Ureter (tissue), 1 donor: ENCODE measurements around the gene GHRHR. TPM values are rescaled to one million over a fixed set of nuclear protein-coding genes. Genes with fewer than 3 reads are reported as not detected.

Experiments used
- DNase-seq: peaks from one replicate; pipeline ENCODE4 v3.0.0-alpha.2; 2020; ENCODE audit warnings: low spot score
- total RNA-seq: library from RNA; stranded (reverse); gene quantifications from one replicate; pipeline ENCODE4 v1.2.4, GENCODE V29; 2023
- donor health status: DM: yes; HTN: yes; CAD: no.

The GHRHR gene
- total RNA-seq: not detected

DNA sequence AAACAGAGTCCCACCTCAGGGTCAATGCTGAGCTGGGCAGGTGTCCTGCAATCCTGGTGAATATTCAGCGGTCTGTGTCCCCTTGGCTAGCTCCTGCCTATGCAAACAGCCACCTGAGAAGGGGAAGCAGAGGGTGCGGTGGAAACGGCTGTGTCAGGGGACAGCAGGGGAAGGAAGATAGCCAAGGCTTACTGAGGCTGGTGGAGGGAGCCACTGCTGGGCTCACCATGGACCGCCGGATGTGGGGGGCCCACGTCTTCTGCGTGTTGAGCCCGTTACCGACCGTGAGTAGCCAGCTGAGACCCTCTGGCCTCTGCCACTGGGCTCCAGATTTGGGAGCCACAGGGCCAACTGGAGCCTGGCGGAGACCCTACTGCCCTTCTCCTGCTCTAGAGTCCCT, at the start of gene GHRHR:
Gene GHRHR (plus strand): TSS at position 112 of the 400 bp plus-strand sequence. CDS start 116 bp downstream, at position 228.
- no peak for DNase-seq

DNA sequence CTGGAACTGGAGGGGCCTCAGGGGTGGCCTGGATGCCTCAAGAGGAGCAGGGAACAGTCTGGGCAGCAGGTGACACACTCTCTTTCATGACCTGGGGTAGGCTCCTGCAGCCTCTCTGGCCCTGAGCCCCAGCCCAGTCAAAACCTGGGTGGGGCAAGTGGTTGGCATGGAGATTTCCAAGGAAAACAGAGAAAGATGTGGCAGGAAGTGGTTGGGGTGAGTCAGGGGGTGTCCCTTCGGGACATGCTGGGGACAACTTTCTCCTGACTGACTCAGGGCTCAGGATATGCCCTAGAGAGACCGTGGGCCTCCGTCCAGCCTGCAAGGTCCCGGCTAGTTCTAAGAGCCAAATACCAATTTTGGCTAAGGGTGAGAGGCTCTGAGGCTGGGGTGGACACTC, 49.2 kb upstream of the GHRHR start:
- DNase-seq: no peak

DNA sequence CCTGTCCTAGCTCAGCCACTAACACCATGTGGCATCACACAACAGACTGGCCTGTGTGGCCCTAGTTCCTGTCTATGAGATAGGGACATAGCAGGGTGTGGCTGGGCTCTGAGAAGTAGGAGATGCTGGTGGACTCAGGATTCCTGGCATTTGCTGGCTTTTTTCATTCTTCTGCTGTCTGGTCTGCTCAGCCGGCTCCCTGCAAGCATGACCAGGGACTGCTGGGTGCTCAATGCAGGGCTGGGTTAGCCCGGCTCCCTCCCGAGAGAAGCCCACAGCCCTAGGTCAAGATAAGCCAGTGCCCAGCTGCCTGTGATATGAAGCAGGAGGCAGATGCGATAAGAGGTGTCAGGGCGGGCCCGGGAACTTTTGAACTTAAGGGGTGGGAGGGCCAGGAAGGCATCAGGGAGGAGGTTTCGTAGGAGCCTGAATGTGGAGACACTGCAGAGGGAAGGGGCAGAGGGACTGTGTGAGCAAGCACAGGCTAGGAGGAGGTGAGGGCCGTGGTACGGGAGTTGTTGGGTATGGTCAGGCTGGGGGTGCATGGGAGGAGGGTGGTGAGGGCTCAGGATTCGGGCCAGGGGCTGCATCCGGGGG, 48.6 kb upstream of the GHRHR start:
- no peak for DNase-seq

DNA sequence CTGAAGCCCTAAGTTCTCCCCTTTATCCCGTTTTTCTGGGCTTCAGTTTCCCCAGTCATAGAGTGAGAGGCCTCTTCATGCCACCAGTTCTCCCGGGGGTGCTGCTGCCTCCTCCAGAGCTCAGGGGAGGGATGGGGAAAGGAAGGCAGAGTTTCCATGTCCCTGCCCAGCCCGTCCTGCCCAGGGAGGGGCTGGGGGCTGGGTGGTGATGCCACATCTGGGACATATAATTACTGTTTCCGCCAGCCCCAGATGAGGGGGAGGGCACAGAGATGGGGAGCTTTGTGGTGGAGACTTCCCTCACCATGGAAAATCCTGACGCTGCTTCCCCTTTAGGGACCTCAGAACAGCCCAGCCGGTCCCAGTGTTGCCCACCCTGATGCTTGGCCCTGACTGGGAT, 48.0 kb upstream of the GHRHR start:
- no peak for DNase-seq

DNA sequence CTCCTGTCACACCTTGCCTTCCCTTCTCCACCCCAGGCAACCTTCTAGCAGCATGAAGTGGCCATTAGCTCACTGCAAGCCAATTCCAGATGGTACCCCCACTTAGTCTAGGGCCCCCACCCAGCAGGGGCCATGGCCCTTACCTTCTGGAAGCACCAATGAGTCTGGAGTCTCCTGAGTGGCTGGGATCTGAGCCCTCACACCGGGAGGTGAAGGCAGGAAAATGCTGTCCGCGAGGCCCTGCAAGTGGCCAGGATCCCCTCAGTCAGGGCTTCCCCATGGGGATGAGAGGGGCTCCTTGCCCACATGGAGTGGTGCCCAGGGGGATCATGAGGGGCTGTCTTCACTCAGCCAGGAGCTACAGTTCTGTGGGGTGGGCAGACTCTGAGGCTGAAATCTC, 47.5 kb upstream of the GHRHR start:
- no peak for DNase-seq

DNA sequence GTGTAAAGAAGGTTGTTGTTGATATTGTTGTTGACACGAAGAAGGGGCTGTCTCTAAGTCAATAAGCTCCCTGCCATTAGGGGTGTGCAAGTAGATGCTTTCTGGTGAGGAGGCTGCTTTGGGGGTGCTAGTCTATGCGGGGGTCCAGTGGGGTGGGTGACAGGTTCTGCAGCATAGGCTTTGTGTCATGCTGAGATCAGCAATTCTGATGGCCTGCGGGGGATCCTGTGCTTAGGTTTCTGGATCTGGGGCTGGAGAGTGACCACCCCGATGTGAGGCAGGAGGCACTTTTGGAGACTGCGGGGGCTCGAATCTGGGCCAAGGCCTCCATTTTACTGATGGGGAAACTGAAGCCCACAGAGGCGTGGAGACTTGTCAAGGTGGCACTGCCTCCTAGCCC, 47.0 kb upstream of the GHRHR start:
- DNase-seq: no peak

DNA sequence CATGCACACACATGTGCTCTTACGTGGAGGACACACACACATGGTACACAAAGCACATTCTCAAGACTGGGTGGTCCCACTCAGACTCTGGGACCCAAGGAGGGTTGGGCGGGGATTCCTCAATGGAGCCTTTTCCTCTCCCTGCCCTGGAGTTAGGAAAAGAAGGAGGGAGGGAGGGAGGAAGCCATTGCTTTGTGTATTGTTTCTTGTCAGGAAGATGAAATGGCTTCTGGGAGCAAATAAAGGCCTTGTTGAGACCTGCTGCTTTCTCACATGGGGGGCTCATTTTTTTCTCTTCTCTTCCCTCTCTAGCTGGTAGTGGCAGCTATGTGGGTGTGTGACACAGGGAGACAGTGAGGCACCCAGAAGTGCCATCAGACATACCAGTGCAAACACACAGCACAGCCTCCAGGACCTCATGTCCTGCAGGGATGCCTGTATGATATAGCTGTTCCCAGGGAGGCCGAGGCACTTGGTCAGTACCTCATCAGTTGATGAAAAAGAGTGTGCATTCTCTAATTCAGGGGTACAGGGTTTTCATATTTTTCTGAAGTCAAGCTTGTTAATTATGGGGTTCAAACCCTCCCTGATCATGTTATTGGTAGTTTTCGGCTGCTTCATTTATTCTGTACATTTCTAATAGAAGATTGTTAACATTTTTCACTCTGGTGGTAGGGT, 46.4 kb upstream of the GHRHR start:
- no peak for DNase-seq

DNA sequence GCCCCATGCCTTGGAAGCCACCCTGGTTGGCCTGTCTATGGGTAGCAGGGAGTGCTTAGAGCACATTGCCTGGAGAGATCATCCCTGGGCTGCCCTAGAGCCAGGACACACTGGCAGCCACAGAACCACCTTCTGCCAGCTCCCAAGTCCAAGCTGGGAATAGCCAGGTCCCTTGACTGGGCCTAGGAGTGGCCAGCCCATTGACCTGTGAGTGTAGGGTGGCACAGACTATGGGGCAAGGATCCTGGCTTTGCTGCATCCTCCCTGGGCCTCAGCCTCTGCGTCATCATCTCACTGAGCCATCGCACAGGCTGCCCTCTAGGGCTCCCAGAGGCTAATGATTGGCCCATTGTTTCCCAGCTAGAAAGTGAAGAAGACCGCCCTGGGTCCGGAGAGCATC, 45.1 kb upstream of the GHRHR start:
- no peak for DNase-seq

DNA sequence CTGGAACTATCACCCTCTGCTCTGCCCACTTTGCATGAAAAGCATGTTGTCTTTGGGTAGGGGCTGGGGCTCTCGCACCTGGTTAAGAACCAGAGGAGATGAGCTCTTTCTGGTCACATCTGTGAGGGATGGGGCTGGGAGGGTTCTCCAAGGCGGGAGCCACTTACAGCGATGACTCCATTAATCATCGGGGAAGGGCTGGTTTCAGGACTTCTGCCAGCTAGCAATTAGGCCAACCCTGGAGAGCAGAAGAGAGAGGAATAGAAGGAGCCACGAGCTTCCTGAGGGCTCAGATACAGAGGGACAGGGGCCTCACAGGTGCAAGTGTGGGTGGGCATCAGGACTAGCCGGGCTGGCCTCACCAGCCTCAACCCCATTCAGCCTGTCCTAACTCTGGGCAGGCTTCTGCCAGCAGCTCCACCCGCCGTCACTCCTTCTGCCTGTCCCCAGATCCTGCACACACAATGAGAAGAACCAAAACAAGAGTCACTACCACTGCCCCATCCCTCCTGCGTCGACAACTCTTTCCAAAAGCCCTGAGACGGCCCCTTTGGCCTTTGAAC, 43.7 kb upstream of the GHRHR start:
- DNase-seq: no peak

DNA sequence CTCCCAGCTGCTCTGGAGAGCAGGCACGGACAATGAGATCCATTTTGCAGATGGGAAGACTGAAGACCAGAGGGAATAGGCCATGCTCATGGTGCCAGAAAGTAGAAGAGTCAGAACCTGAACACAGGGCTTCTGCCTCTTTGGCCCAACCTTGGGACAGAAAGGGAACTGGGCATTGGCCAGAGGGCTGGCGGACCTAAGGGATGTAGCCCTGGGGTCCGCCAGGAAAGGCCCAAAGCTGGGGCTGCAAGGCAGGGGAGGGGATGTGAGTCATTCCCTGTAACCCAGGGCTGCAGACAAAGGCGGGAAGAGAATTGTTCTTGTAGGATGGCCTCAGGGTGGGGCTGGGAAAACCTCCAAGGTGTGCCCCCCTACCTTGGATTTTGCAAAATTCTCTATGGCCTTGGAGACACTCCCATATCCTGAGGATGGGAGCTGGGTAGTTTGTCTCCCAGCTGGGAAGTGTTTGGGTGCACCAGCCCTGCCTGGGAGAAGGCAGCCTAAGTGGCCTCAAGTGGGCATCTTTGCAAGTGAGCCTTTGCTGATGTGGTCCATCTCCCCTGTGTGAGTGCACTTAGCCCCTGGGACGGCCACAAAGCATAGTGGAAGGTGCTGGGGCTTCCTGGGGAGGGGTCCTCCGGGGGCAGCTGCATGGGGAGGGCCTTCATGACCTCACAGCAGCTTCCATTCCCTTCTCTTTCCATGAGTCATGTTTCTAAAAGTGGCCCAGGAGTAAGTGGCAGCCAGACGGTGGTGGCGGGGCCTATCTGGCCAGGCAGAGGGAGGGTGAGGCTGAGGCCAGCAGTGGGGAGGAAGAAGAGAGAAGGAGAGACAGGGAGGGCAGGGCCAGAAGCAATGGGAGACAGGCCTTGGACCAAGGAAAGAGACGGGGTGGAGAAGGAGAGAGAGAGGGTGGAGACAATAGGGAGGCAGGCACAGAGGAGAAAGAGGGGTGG, 42.9 kb upstream of the GHRHR start:
- DNase-seq: peak; percentile 49

DNA sequence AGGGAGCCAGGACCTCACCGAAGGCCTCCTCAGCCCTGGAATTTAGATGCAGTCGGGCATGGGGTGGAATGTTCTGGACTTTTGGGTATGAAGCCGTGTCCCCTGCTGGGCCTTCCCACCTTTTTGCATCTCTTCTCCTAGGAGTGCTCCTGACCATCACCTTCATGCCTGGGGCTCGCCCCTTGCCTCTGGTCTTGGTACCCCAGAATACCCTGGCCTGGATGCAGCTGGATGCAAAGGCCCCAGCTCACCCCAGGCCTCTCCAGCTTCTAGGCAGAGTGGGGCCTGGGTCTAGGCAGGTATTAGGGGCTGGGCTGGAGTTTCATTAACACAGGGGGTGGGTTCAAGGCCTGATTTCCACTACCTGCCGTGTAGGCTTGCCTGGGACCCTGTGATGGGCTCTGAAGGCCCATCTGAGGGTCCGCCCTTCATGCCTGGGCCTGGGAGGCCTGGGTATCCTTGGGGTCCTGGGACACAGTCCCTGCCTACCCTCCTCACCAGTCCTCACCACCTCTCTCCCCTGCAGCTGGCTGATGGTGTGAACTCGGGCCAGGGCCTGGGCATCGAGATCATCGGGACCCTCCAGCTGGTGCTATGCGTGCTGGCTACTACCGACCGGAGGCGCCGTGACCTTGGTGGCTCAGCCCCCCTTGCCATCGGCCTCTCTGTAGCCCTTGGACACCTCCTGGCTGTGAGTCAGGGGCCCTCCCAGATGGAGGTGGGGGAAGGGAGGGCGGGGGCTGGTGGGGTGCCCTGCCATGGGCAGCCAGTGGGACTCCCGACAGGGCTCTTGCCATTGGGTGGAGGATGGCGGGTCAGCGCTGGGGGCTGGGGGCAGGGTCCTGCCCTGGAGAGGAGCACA, 42.0 kb upstream of the GHRHR start:
- DNase-seq: peak; percentile 38

DNA sequence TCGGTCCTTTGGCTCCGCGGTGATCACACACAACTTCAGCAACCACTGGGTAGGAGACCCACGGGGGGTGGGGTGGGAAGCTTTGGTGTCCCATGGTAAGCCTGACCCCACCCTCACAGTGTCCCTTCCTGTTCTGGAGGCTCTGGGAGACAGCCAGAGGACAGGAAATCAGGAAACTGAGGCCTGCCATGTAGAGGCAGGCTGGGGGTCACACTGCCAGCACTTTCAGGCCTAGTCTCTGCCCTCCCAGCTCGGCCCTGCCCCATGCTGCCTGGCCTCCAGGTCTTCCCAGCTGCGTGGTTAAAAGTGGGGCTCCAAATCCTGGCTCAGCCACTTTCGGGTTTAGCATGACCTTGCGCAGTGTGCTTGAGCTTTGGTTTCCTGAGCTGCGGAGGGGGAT, 41.2 kb upstream of the GHRHR start:
- DNase-seq: peak; percentile 33

DNA sequence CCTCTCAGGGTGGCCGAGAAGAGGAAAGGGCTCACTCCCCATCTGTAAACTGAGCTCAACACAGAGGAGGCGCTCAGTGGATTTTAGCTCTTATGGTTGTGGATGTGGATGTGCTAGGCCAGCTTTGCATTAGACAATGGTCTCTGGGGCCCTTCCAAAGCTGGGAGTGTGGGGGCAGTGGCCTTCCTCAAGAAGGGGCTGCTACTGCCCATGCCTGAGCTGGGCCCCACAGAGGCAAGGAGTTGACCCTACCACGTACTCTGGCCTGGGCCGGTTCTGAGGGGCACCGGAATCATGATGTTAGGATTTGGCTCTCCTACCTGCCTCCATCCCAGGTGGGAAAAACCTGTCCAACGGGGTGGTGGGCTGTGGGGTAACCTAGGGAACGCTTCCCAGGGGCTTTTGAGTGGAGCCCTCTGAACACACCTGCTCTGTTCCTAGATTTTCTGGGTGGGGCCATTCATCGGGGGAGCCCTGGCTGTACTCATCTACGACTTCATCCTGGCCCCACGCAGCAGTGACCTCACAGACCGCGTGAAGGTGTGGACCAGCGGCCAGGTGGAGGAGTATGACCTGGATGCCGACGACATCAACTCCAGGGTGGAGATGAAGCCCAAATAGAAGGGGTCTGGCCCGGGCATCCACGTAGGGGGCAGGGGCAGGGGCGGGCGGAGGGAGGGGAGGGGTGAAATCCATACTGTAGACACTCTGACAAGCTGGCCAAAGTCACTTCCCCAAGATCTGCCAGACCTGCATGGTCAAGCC, 40.6 kb upstream of the GHRHR start:
- peak; percentile 38 for DNase-seq

DNA sequence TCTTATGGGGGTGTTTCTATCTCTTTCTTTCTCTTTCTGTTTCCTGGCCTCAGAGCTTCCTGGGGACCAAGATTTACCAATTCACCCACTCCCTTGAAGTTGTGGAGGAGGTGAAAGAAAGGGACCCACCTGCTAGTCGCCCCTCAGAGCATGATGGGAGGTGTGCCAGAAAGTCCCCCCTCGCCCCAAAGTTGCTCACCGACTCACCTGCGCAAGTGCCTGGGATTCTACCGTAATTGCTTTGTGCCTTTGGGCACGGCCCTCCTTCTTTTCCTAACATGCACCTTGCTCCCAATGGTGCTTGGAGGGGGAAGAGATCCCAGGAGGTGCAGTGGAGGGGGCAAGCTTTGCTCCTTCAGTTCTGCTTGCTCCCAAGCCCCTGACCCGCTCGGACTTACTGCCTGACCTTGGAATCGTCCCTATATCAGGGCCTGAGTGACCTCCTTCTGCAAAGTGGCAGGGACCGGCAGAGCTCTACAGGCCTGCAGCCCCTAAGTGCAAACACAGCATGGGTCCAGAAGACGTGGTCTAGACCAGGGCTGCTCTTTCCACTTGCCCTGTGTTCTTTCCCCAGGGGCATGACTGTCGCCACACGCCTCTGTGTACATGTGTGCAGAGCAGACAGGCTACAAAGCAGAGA, 39.9 kb upstream of the GHRHR start:
- DNase-seq: peak; percentile 35

DNA sequence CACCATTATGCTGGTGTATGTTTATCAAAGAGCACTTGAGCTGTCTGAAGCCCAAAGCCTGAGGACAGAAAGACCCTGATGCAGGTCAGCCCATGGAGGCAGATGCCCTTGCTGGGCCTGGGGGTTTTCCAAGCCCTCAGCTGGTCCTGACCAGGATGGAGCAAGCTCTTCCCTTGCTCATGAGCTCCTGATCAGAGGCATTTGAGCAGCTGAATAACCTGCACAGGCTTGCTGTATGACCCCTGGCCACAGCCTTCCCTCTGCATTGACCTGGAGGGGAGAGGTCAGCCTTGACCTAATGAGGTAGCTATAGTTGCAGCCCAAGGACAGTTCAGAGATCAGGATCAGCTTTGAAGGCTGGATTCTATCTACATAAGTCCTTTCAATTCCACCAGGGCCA, 39.1 kb upstream of the GHRHR start:
- no peak for DNase-seq

DNA sequence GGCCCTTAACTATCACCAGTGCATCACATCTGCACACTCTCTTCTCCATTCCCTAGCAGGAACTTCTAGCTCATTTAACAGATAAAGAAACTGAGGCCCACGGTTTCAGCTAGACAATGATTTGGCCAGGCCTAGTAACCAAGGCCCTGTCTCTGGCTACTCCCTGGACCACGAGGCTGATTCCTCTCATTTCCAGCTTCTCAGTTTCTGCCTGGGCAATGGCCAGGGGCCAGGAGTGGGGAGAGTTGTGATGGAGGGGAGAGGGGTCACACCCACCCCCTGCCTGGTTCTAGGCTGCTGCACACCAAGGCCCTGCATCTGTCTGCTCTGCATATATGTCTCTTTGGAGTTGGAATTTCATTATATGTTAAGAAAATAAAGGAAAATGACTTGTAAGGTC, 38.6 kb upstream of the GHRHR start:
- no peak for DNase-seq

DNA sequence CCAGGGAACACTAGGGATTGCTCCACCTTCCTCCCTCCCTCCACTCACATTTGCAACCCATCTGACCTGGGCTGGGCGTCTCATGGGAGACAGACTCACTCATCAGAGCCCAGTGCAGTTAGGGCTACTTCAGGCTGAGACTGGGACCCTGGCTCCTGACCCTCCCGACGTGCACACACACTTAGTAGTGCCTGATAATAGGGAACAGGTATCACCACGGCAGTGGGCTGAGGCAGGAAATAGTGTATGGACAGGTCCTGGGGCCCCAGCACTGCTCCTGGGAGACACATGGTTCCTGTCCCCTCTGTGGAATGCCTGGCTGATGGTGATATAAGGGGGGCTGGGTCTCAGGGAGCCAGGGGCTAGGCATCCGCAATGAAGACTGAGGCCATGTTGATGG, 37.8 kb upstream of the GHRHR start:
- DNase-seq: peak; percentile 38

DNA sequence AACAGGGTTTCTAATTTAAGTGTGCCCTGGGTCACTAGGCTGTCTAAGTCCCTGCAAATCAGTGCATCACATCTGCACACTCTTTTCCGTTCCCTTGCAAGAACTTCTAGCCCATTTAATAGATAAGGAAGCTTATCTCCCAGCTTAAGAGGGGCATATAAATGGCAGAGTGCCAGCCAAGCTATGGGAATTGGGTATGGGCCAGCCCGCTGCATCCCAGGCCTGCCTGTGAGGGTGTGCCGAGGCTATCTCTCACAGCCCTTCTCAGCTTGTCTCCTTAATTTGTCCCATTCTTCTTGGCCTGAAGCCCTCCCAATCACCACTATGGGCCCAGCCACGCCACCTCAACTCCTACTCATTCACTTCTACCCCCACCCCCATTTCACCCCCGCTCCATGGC, 37.4 kb upstream of the GHRHR start:
- DNase-seq: no peak

DNA sequence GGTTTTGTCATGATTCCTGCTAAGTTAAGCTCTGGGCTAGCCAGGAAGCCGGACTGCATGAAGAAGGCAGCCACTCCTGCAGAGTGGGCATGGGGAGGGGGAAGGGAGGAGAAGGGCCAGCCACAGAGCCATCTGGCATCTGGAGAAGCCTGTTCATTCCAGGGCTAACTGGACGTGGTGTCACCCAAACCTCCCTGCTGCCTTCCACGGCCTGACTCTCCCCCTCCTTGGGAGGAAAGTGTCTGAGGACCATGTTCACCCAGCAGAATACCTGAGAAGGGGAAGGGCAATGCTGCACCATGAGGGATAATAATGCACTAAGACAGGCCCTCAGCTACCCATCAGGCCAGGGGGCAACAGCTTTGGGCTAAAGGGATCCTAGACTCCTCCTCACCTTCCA, 36.7 kb upstream of the GHRHR start:
- DNase-seq: no peak

DNA sequence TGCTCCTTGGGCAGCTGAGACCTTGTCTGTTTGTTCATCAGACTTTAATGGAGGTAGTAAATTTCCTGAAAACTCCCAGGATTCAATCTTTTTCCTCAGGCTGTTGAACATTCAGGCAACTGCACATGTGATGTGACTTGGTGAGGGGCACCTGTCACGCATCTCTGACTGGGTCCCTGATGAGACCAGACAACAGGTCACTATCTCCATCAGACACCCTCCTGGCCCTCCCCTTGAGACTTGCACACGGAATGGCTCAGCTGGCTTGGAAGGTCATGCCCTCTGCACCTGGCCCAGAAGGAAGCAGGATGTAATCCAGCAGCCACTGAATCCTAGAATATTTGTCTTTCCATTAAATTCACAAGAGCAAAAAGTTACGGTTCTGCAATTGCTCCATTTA, 36.2 kb upstream of the GHRHR start:
- no peak for DNase-seq
